OCI-LY7 (cell line): ENCODE measurements around the gene MTCL1. TPM values are rescaled to one million over a fixed set of nuclear protein-coding genes. Genes with fewer than 3 reads are reported as not detected.

Source experiments
- BruUV-seq: library from RNA; stranded (reverse); fragments of 400-500 nt; replicated peaks from 2 replicates; lab custom pipeline; 2021; lab: Mats Ljungman, UMichigan
- CTCF ChIA-PET: fragments of 300-600 bp; sonication (Branson Sonifier 250); formaldehyde crosslinking; loops from one replicate; lab custom pipeline; 2022; ENCODE audit warnings: antibody characterized with exemption; ENCODE audit not compliant: unreplicated experiment; lab: Charles Lee
- POLR2A ChIA-PET: fragments of 300-600 bp; sonication (Branson Sonifier 250); formaldehyde crosslinking; loops from one replicate; lab custom pipeline; 2022; ENCODE audit warnings: antibody characterized with exemption; lab: Charles Lee
- DNase-seq: peaks from one replicate; pipeline ENCODE4 v3.0.0-alpha.2; 2015; ENCODE audit warnings: low spot score
- H2AFZ ChIP-seq: fragments of 200-600 bp; sonication (generic), shearing (Covaris generic); 2 replicates; pipeline ENCODE4 v1.6.1; 2014; ENCODE audit warnings: mild to moderate bottlenecking, antibody characterized with exemption, low read length, moderate library complexity
- H3K27ac ChIP-seq: fragments of 200-600 bp; sonication (generic); 2 replicates; pipeline ENCODE4 v1.5.1; 2014; ENCODE audit warnings: mixed run types, low read depth, mild to moderate bottlenecking, moderate library complexity, low read length, inconsistent platforms; ENCODE audit not compliant: poor library complexity, severe bottlenecking
- H3K36me3 ChIP-seq: fragments of 200-600 bp; sonication (generic); 2 replicates; pipeline ENCODE4 v1.6.1; 2014; ENCODE audit warnings: mild to moderate bottlenecking, antibody characterized with exemption, low read length, moderate library complexity, mixed read lengths; ENCODE audit not compliant: insufficient read depth
- H3K4me1 ChIP-seq: fragments of 200-600 bp; sonication (generic); 2 replicates; pipeline ENCODE4 v1.5.1; 2014; ENCODE audit warnings: mild to moderate bottlenecking, low read length; ENCODE audit not compliant: insufficient read depth, poor library complexity, severe bottlenecking
- H3K4me2 ChIP-seq: fragments of 200-600 bp; sonication (generic); 2 replicates; pipeline ENCODE4 v1.6.1; 2014; ENCODE audit warnings: mild to moderate bottlenecking, low read length
- H3K4me3 ChIP-seq: fragments of 200-600 bp; sonication (generic); 2 replicates; pipeline ENCODE4 v1.5.1; 2014; ENCODE audit warnings: mild to moderate bottlenecking, low read depth, low read length; ENCODE audit not compliant: poor library complexity, severe bottlenecking
- H3K79me2 ChIP-seq: fragments of 200-600 bp; sonication (generic); 2 replicates; pipeline ENCODE4 v1.6.1; 2016; ENCODE audit warnings: low read depth, mild to moderate bottlenecking, low read length, moderate library complexity, mixed read lengths; ENCODE audit not compliant: insufficient read depth
- H3K9me2 ChIP-seq: fragments of 200-600 bp; sonication (generic); 2 replicates; pipeline ENCODE4 v1.6.1; 2016; ENCODE audit warnings: mild to moderate bottlenecking, low read length, mixed read lengths; ENCODE audit not compliant: insufficient read depth
- H3K9me3 ChIP-seq: fragments of 200-600 bp; sonication (generic); 2 replicates; pipeline ENCODE4 v1.6.1; 2014; ENCODE audit warnings: mild to moderate bottlenecking, mixed run types, low read length, mixed read lengths
- H4K20me1 ChIP-seq: fragments of 200-600 bp; sonication (generic); 2 replicates; pipeline ENCODE4 v1.6.1; 2014; ENCODE audit warnings: mild to moderate bottlenecking, antibody characterized with exemption, low read length, moderate library complexity, mixed read lengths; ENCODE audit not compliant: insufficient read depth
- EZH2phosphoT487 ChIP-seq: fragments of 200-600 bp; sonication (generic); IDR thresholded peaks from 2 replicates; pipeline ENCODE4 v1.6.1; 2018; ENCODE audit warnings: low read depth, borderline replicate concordance, mild to moderate bottlenecking, mixed run types, antibody characterized with exemption, low read length, moderate library complexity, mixed read lengths
- intact Hi-C: fragments of 100-400 bp; cut with micrococcal nuclease; formaldehyde crosslinking; loops from one replicate; pipeline ENCODE4 v1.10.0; 2022; ENCODE audit not compliant: unreplicated experiment
- total RNA-seq, 2 experiments: library from RNA; depleted of rRNA in 1 of 2; stranded (reverse); fragments of >200 nt in 1 of 2; shearing (Covaris generic) in 1 of 2; gene quantifications; 2 replicates each; pipeline ENCODE4 v1.2.3, GENCODE V29; 2014 to 2022
- TF ChIP-seq, protein P1 (sequence below): fragments of 200-600 bp; sonication (generic); conservative IDR thresholded peaks from 2 replicates; pipeline ENCODE4 v1.5.1; 2014; ENCODE audit warnings: mild to moderate bottlenecking, antibody characterized with exemption, low read length, moderate library complexity, mixed read lengths

The MTCL1 gene
- total RNA-seq, 2 experiments from 2014 or later, result 96.8 to 159 TPM

- H3K9me2 ChIP-seq, result no peaks in the 10 kb centered on the region
- H3K9me3 ChIP-seq, result no peaks in the 10 kb centered on the region
- intact Hi-C loops, result no loop called here
- no peak for DNase-seq
- H3K79me2 ChIP-seq, result no peaks in the 10 kb centered on the region
- H3K4me3 ChIP-seq, result no peak overlapping the region
- TF ChIP-seq EZH2phosphoT487, result no peak
- TF ChIP-seq, protein P1, sequence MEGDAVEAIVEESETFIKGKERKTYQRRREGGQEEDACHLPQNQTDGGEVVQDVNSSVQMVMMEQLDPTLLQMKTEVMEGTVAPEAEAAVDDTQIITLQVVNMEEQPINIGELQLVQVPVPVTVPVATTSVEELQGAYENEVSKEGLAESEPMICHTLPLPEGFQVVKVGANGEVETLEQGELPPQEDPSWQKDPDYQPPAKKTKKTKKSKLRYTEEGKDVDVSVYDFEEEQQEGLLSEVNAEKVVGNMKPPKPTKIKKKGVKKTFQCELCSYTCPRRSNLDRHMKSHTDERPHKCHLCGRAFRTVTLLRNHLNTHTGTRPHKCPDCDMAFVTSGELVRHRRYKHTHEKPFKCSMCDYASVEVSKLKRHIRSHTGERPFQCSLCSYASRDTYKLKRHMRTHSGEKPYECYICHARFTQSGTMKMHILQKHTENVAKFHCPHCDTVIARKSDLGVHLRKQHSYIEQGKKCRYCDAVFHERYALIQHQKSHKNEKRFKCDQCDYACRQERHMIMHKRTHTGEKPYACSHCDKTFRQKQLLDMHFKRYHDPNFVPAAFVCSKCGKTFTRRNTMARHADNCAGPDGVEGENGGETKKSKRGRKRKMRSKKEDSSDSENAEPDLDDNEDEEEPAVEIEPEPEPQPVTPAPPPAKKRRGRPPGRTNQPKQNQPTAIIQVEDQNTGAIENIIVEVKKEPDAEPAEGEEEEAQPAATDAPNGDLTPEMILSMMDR, result no peak
- peaks cover 91% of the 10 kb centered on the region for H3K36me3 ChIP-seq
- ChIA-PET POLR2A (interaction anchor here (1.6 kb wide), 1 partner anchor 15 kb away, joined by 4 read pairs; no protein-coding TSS in a partner anchor), CTCF (interaction anchor here (0.9 kb wide), 1 partner anchor 168 kb away, joined by 3 read pairs; no protein-coding TSS in a partner anchor)
- no peaks in the 10 kb centered on the region for H3K4me1 ChIP-seq
- H2AFZ ChIP-seq, result no peak overlapping the region
- BruUV-seq, result no TSS peak
- no peaks in the 10 kb centered on the region for H4K20me1 ChIP-seq
- no peak overlapping the region for H3K4me2 ChIP-seq
- no peak overlapping the region for H3K27ac ChIP-seq
These were observed 110.9 kb downstream of the MTCL1 start for GRCh38 chr18:8816220-8816619.

DNA sequence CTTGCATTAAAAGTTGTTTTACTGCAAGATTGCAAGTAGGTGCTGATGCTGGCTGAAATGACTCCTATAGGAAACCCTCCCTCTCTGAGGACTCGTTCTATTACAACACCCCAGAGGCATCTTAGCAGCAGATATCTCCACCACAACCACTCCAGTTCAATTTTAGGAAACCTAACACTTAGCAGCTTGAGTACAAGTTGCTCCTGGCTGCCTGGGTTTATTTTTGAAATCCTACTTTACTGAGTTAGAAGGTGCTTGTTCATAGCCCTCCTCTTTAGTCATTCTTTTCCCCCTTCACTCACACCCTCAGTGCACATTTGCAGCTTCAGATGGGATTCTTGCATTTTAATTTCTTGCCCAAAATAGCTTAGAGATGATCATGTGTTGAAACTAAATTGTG, 111.5 kb downstream of the MTCL1 start:
- CTCF ChIA-PET, result interaction anchor here (0.9 kb wide), 1 partner anchor 167 kb away, joined by 3 read pairs; no protein-coding TSS in a partner anchor

GRCh38 chr18:8818982-8819381, 113.6 kb downstream of the MTCL1 start:
- no peak for DNase-seq
- no peaks in the 10 kb centered on the region for H3K4me1 ChIP-seq
- no peak overlapping the region for H2AFZ ChIP-seq
- H3K36me3 ChIP-seq, result peaks cover 92% of the 10 kb centered on the region
- no peaks in the 10 kb centered on the region for H3K9me2 ChIP-seq
- H3K4me2 ChIP-seq, result no peak overlapping the region
- no peaks in the 10 kb centered on the region for H4K20me1 ChIP-seq
- TF ChIP-seq EZH2phosphoT487, result no peak
- TF ChIP-seq, protein P1, result no peak
- H3K9me3 ChIP-seq, result no peaks in the 10 kb centered on the region
- intact Hi-C loops, result no loop called here
- no TSS peak for BruUV-seq
- H3K4me3 ChIP-seq, result no peak overlapping the region
- CTCF ChIA-PET, result no interaction called here
- no peaks in the 10 kb centered on the region for H3K79me2 ChIP-seq
- no peak overlapping the region for H3K27ac ChIP-seq
- POLR2A ChIA-PET, result no interaction called here

More for the DNA sequence above, 111.5 kb downstream of the MTCL1 start:
- intact Hi-C loops, result no loop called here
- no peaks in the 10 kb centered on the region for H3K9me3 ChIP-seq
- BruUV-seq, result no TSS peak
- H3K4me3 ChIP-seq, result no peak overlapping the region
- H3K79me2 ChIP-seq, result no peaks in the 10 kb centered on the region
- H3K4me1 ChIP-seq, result no peaks in the 10 kb centered on the region
- H3K9me2 ChIP-seq, result no peaks in the 10 kb centered on the region
- no peaks in the 10 kb centered on the region for H4K20me1 ChIP-seq
- peaks cover 92% of the 10 kb centered on the region for H3K36me3 ChIP-seq
- no peak overlapping the region for H3K4me2 ChIP-seq
- POLR2A ChIA-PET, result interaction anchor here (0.6 to 1.6 kb wide), 5 partner anchors 14 to 329 kb away, joined by 3 to 7 read pairs (median 3); no protein-coding TSS in a partner anchor
- H3K27ac ChIP-seq, result no peak overlapping the region
- TF ChIP-seq, protein P1, result no peak
- no peak for TF ChIP-seq EZH2phosphoT487
- H2AFZ ChIP-seq, result no peak overlapping the region
- no peak for DNase-seq
